ENCODE results near the gene TENM4. TPM values are rescaled to one million over a fixed set of nuclear protein-coding genes. Genes with fewer than 3 reads are reported as not detected.

The TENM4 gene
- polyA plus RNA-seq, 2 of the 4 experiments (the other 2 are of a cell fraction) = 0.06 to 0.31 TPM

- ATAC-seq (no peak), DNase-seq (ENCODE audit: low read depth in 1 of 2, low spot score in 1 of 2) (no peak), FAIRE-seq (no peak)
- peaks cover 8% of the 10 kb centered on the region; the same call in 1 of the 3 replicates for H3K4me1 ChIP-seq
- ChIA-PET POLR2A (no interaction called here), CTCF (interaction anchor here (1.4 kb wide), 1 partner anchor 161 kb away, joined by 5 read pairs; no protein-coding TSS in a partner anchor)
- no peak overlapping the region for H3K27ac ChIP-seq
- H3K4me3 ChIP-seq = no peak overlapping the region
- no peak for TF ChIP-seq CTCF (IDR thresholded peaks at IDR 0.05)
- peak; percentile 76 for TF ChIP-seq MAFK (IDR thresholded peaks at IDR 0.05; ENCODE audit: partially characterized antibody)
- 8% methylated on average over 2 of the region's 2 CpGs for WGBS (ENCODE audit: missing lambda C conversion rate)
- H3K4me2 ChIP-seq = no peak overlapping the region
- no peaks in the 10 kb centered on the region for H3K9me3 ChIP-seq
Measured at GRCh38 chr11:78806214-78807004, 634.4 kb downstream of the TENM4 start.

- no peaks in the 10 kb centered on the region for H3K9me3 ChIP-seq
- ChIA-PET CTCF (interaction anchor here (1.0 kb wide), 1 partner anchor 14 kb away, joined by 4 read pairs; no protein-coding TSS in a partner anchor), POLR2A (no interaction called here)
- no peak for ATAC-seq
- no peak for TF ChIP-seq NPAS2 (CRISPR knock-in tag; IDR thresholded peaks at IDR 0.05; ENCODE audit: borderline replicate concordance)
- no peak for TF ChIP-seq REST (IDR thresholded peaks at IDR 0.05)
- no peak for TF ChIP-seq TFCP2L1 (CRISPR knock-in tag; IDR thresholded peaks at IDR 0.05)
- no peak for TF ChIP-seq RFX5 (IDR thresholded peaks at IDR 0.05)
- no peak for TF ChIP-seq CBX8 (IDR thresholded peaks at IDR 0.05)
- no peak for TF ChIP-seq POLR2A (IDR thresholded peaks at IDR 0.05; ENCODE audit: low read length)
- TF ChIP-seq RNF2 (IDR thresholded peaks at IDR 0.05; ENCODE audit: borderline replicate concordance, low read depth) = no peak
- TF ChIP-seq CHD2 (IDR thresholded peaks at IDR 0.05; ENCODE audit: low read length, partially characterized antibody) = no peak
- no peak for TF ChIP-seq BCL3 (IDR thresholded peaks at IDR 0.05)
- TF ChIP-seq HES2 (IDR thresholded peaks at IDR 0.05) = no peak
- no peak for TF ChIP-seq HEYL (CRISPR knock-in tag; IDR thresholded peaks at IDR 0.05)
- TF ChIP-seq NFE2L2 (conservative IDR thresholded peaks at IDR 0.05; ENCODE audit: low read length) = no peak
- no peak for TF ChIP-seq ZNF302 (CRISPR knock-in tag; IDR thresholded peaks at IDR 0.05)
- TF ChIP-seq TP53 (CRISPR knock-in tag; IDR thresholded peaks at IDR 0.05) = no peak
- no peak for TF ChIP-seq HOXB13 (CRISPR knock-in tag; IDR thresholded peaks at IDR 0.05; ENCODE audit: low read depth)
- no peak for TF ChIP-seq MAFK (IDR thresholded peaks at IDR 0.05; ENCODE audit: partially characterized antibody)
- TF ChIP-seq POLR2AphosphoS2 (conservative IDR thresholded peaks at IDR 0.05; ENCODE audit: low read length) = no peak
- no peak for TF ChIP-seq KDM1A (IDR thresholded peaks at IDR 0.05; ENCODE audit: low read depth)
- H3K4me3 ChIP-seq = no peak overlapping the region
- DNase-seq (ENCODE audit: low read depth in 1 of 2, low spot score in 1 of 2) = no peak
- H3K4me1 ChIP-seq = peaks cover 17% of the 10 kb centered on the region; the same call in 2 of the 3 replicates
- H3K4me2 ChIP-seq = no peak overlapping the region
- no peak overlapping the region for H3K27ac ChIP-seq
- FAIRE-seq = no peak
- 64% methylated on average over 4 of the region's 9 CpGs for WGBS (ENCODE audit: missing lambda C conversion rate)
Measured at GRCh38 chr11:78804991-78805390, 635.8 kb downstream of the TENM4 start.
